Neutrophil (primary cell): ENCODE data around the gene ZNF136.

Experiments
- H3K27ac ChIP-seq: fragments of 200-600 bp; sonication (generic); 2 replicates; pipeline ENCODE4 v1.5.1; 2016; ENCODE audit warnings: mild to moderate bottlenecking, moderate library complexity
- H3K27me3 ChIP-seq: fragments of 200-600 bp; sonication (generic); 2 replicates; pipeline ENCODE4 v1.6.0; 2016; ENCODE audit warnings: mild to moderate bottlenecking
- H3K36me3 ChIP-seq: fragments of 200-600 bp; sonication (generic); 2 replicates; pipeline ENCODE4 v1.5.1; 2017
- H3K4me1 ChIP-seq, 2 experiments: fragments of 200-600 bp in 1 of 2; sonication (generic) in 1 of 2; 1 replicate in 1 of 2; 2 replicates in 1 of 2; pipeline versions ENCODE4 v1.5.1 to v1.6.1; 2013 to 2016; ENCODE audit warnings: low read depth in 1 of 2, low read length in 1 of 2, mild to moderate bottlenecking in 1 of 2, moderate library complexity in 1 of 2; ENCODE audit not compliant: control insufficient read depth in 1 of 2, insufficient read depth in 1 of 2
- H3K4me3 ChIP-seq, 2 experiments: fragments of 200-600 bp in 1 of 2; sonication (generic) in 1 of 2; 1 replicate in 1 of 2; 2 replicates in 1 of 2; pipeline ENCODE4 v1.5.1; 2013 to 2016; ENCODE audit warnings: low read depth in 1 of 2, low read length in 1 of 2, mild to moderate bottlenecking in 1 of 2, moderate library complexity in 1 of 2
- H3K9me3 ChIP-seq: fragments of 200-600 bp; sonication (generic); 2 replicates; pipeline ENCODE4 v1.5.1; 2016
- CTCF ChIP-seq: fragments of 200-600 bp; sonication (generic); IDR thresholded peaks from 2 replicates; pipeline ENCODE4 v1.5.1; 2016; ENCODE audit warnings: antibody characterized with exemption

The ZNF136 gene

GRCh38 chr19:12145348-12145747 lies 17.5 kb upstream of the ZNF136 start:
- Histone ChIP-seq H3K36me3 (no peaks in the 10 kb centered on the region), H3K27me3 (no peaks in the 10 kb centered on the region), H3K27ac (no peak overlapping the region)

GRCh38 chr19:12155324-12155860 lies 7.5 kb upstream of the ZNF136 start:
- Histone ChIP-seq H3K4me3 (peak overlapping the region in 1 of 2 experiments; percentile 59), H3K4me1 (peaks cover 17% of the 10 kb centered on the region in 2 experiments), H3K27ac (no peak overlapping the region), H3K27me3 (peaks cover 25% of the 10 kb centered on the region), H3K36me3 (no peaks in the 10 kb centered on the region), H3K9me3 (no peaks in the 10 kb centered on the region)
- TF ChIP-seq CTCF, result no peak

More at GRCh38 chr19:12145348-12145747, 17.5 kb upstream of the ZNF136 start:
- no peak overlapping the region for H3K4me3 ChIP-seq
- peaks cover 11 to 12% of the 10 kb centered on the region in 2 experiments for H3K4me1 ChIP-seq
- peaks cover 23% of the 10 kb centered on the region for H3K9me3 ChIP-seq
- no peak for TF ChIP-seq CTCF

- TF ChIP-seq CTCF, result no peak
- Histone ChIP-seq H3K9me3 (no peaks in the 10 kb centered on the region), H3K4me3 (peak within 1 kb of the TSS; percentile 35 to 59), H3K36me3 (no peaks in the 10 kb centered on the region), H3K27ac (no peak within 1 kb of the TSS), H3K4me1 (peaks cover 17% of the 10 kb centered on the region in 2 experiments), H3K27me3 (peaks cover 25% of the 10 kb centered on the region)
Observed at GRCh38 chr19:12156223-12157058, 6.5 kb upstream of the ZNF136 start, which contains the start of gene ZNF625. TSS of gene ZNF625 (minus strand) at chr19:12156734. CDS start at chr19:12156558, 176 bp downstream.

- Histone ChIP-seq H3K27me3 (peaks cover 22% of the 10 kb centered on the region), H3K9me3 (no peaks in the 10 kb centered on the region), H3K4me3 (no peak overlapping the region), H3K27ac (no peak overlapping the region), H3K36me3 (peaks cover 5% of the 10 kb centered on the region), H3K4me1 (peaks cover 30 to 35% of the 10 kb centered on the region in 2 experiments)
- no peak for TF ChIP-seq CTCF
Observed at GRCh38 chr19:12159773-12160414, 3.0 kb upstream of the ZNF136 start.

- Histone ChIP-seq H3K4me1 (peaks cover 13 to 19% of the 10 kb centered on the region in 2 experiments), H3K27me3 (no peaks in the 10 kb centered on the region), H3K4me3 (peak overlapping the region; percentile 63 to 88), H3K36me3 (peaks cover 8% of the 10 kb centered on the region), H3K27ac (peak overlapping the region; percentile 87), H3K9me3 (no peaks in the 10 kb centered on the region)
- TF ChIP-seq CTCF, result no peak
Observed at GRCh38 chr19:12162513-12162881, 399 bp upstream of the ZNF136 start.
